ENCODE data around the gene TMEM272. TPM values are rescaled to one million over a fixed set of nuclear protein-coding genes. Genes with fewer than 3 reads are reported as not detected.
A peak's percentile ranks its signal among the peaks of the same experiment; 100 is the strongest.

Gene TMEM272
- polyA plus RNA-seq, 3 donors: 0.02 to 0.03 TPM; not detected in 1

- H3K27ac ChIP-seq (ENCODE audit: low read depth, low read length): no peak overlapping the region
- WGBS, 3 donors: 46 to 93% (median 88%) methylated on average over 17 of the region's 17 CpGs
Measured at GRCh38 chr13:51771418-51772104, 73.4 kb downstream of the TMEM272 start.

DNA sequence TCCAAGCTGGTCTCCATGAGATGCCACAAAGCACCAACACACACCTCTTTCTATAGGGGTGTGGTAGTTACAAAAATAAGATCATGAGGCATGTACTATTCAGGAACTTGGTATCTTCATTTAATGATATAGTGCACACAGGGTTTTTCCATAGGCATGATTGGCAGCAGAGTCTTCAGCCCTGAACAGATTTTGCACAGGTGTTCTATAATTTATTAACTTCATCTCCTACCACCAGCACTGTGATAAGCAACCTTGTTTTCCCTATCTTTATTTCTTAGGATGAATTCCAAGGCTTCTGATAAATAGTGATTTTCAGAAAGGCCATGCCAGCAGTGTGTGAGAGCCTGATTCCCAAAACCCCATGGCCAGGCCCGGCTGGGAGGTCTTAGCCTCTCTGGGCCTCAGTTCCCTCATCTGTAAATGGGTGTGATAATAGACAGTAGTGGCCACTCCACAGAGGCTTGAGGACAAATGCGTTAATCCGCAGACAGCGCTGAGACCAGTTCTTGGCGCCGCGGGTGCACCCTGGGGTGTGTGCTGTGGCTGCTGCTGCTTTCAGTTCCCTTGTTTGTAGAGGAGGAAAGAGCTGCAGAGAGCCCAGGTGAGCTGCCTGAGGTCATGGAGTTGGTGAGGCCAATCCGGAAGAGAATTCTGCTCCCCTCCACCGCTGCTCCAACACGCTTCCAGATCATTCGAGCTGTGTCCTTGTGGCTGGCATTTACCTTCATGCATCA is 74.1 kb downstream of the TMEM272 start:
- 41 to 94% (median 87%) methylated on average over 11 of the region's 11 CpGs for WGBS, 3 donors
- no peak overlapping the region for H3K27ac ChIP-seq (ENCODE audit: low read depth, low read length)

DNA sequence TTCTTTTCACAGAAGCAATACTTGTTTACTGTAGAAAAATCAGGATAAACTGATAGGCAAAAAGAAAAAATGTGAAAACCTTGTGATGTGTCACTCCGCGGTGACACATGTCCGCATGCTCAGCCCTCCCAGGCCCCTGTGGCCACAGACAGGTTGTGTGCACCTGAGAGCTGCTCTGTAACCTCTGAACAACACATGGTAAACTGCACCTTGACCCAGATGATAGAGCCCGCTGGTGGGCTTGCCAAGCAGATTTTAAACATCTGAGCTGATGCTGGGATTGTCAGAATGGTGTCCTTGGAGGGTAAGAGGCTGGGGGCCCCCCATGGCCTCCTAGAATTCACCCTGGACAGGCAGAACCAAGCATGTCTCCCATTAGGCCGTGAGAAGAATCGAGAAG is 74.8 kb downstream of the TMEM272 start:
- 45 to 95% (median 93%) methylated on average over 6 of the region's 6 CpGs for WGBS, 3 donors
- no peak overlapping the region for H3K27ac ChIP-seq (ENCODE audit: low read depth, low read length)

- 40 to 62% (median 62%) methylated on average over 11 of the region's 11 CpGs for whole genome bisulfite sequencing, 3 donors
- H3K27ac ChIP-seq (ENCODE audit: low read depth, low read length): no peak overlapping the region
Measured at GRCh38 chr13:51769455-51770127, 75.4 kb downstream of the TMEM272 start.

- whole genome bisulfite sequencing, 3 donors: 90 to 95% (median 94%) methylated on average over 19 of the region's 19 CpGs
- H3K27ac ChIP-seq (ENCODE audit: low read depth, low read length): no peak overlapping the region
Measured at GRCh38 chr13:51768976-51769375, 76.0 kb downstream of the TMEM272 start.

- 73 to 80% (median 76%) methylated on average over 15 of the region's 15 CpGs for WGBS, 3 donors
- no peak overlapping the region for H3K27ac ChIP-seq (ENCODE audit: low read depth, low read length)
Measured at GRCh38 chr13:51768378-51768921, 76.5 kb downstream of the TMEM272 start.

- 92 to 94% (median 94%) methylated on average over 8 of the region's 8 CpGs for WGBS, 3 donors
- no peak overlapping the region for H3K27ac ChIP-seq (ENCODE audit: low read depth, low read length)
Measured at GRCh38 chr13:51767100-51767499, 77.9 kb downstream of the TMEM272 start.

GRCh38 chr13:51765142-51765515 is 79.8 kb downstream of the TMEM272 start:
- WGBS, 3 donors: 62 to 79% (median 70%) methylated on average over 4 of the region's 4 CpGs
- H3K27ac ChIP-seq (ENCODE audit: low read depth, low read length): peak overlapping the region; percentile 11

- 29 to 46% (median 38%) methylated on average over 12 of the region's 12 CpGs for WGBS, 3 donors
- H3K27ac ChIP-seq (ENCODE audit: low read depth, low read length): no peak overlapping the region
Measured at GRCh38 chr13:51764184-51765141, 80.5 kb downstream of the TMEM272 start.

- WGBS, 3 donors: 84 to 92% (median 90%) methylated on average over 2 of the region's 2 CpGs
- H3K27ac ChIP-seq (ENCODE audit: low read depth, low read length): no peak overlapping the region
Measured at GRCh38 chr13:51763486-51763885, 81.5 kb downstream of the TMEM272 start.

Other genes with a start within 250 kb of the TMEM272 start
- 10 to 100 TPM; 21.1 to 24.1 (median 21.9) TPM for gene DHRS12, start 41.0 kb downstream of the TMEM272 start, polyA plus RNA-seq
- gene CCDC70, start 16.8 kb upstream of the TMEM272 start, polyA plus RNA-seq: not detected
- 1 to 10 TPM; 1.3 to 3.2 (median 2.4) TPM for gene ATP7B, start 166.3 kb upstream of the TMEM272 start, polyA plus RNA-seq
- 1 to 10 TPM; 4.3 to 7.7 (median 6.6) TPM for gene ALG11, start 167.2 kb upstream of the TMEM272 start, polyA plus RNA-seq
- 1 to 10 TPM; 4.4 to 6.4 (median 4.8) TPM for gene UTP14C, start 179.5 kb upstream of the TMEM272 start, polyA plus RNA-seq

All from adipose tissue (tissue), 3 donors.